ENCODE results near the gene DLK1. TPM values are rescaled to one million over a fixed set of nuclear protein-coding genes. Genes with fewer than 3 reads are reported as not detected.

The DLK1 gene
- total RNA-seq, 2 donors from 2014 or later = 26.2 to 33.0 TPM

- no peak for TF ChIP-seq POLR2A (IDR thresholded peaks at IDR 0.05)
- no peak for TF ChIP-seq CTCF (IDR thresholded peaks at IDR 0.05)
- Histone ChIP-seq H3K27me3 (no peaks in the 10 kb centered on the region), H3K4me3 (no peak overlapping the region), H3K27ac (no peak overlapping the region), H3K36me3 (replicated peaks in 1 of 2; ENCODE audit: insufficient read depth in 1 of 2, low read depth in 2 of 2) (no peaks in the 10 kb centered on the region), H3K4me1 (no peaks in the 10 kb centered on the region), H3K9me3 (no peaks in the 10 kb centered on the region)
- ATAC-seq (no peak), DNase-seq (no peak)
- intact Hi-C loops (cut with DNase I) = no loop called here
- 64 to 68% methylated on average over 4 of the region's 4 CpGs for WGBS, 2 donors
These were observed 43.4 kb downstream of the DLK1 start for GRCh38 chr14:100770046-100770445.

- ATAC-seq (no peak), DNase-seq (no peak)
- Histone ChIP-seq H3K36me3 (replicated peaks in 1 of 2; ENCODE audit: insufficient read depth in 1 of 2, low read depth in 2 of 2) (no peaks in the 10 kb centered on the region), H3K9me3 (no peaks in the 10 kb centered on the region), H3K27me3 (no peaks in the 10 kb centered on the region), H3K27ac (no peak overlapping the region), H3K4me3 (no peak overlapping the region), H3K4me1 (no peaks in the 10 kb centered on the region)
- 94% methylated on average over 5 of the region's 5 CpGs for WGBS, 2 donors
- intact Hi-C loops (cut with DNase I) = no loop called here
- TF ChIP-seq CTCF (IDR thresholded peaks at IDR 0.05) = no peak
- TF ChIP-seq POLR2A (IDR thresholded peaks at IDR 0.05) = no peak
These were observed 44.0 kb downstream of the DLK1 start for GRCh38 chr14:100770605-100771120.

DNA sequence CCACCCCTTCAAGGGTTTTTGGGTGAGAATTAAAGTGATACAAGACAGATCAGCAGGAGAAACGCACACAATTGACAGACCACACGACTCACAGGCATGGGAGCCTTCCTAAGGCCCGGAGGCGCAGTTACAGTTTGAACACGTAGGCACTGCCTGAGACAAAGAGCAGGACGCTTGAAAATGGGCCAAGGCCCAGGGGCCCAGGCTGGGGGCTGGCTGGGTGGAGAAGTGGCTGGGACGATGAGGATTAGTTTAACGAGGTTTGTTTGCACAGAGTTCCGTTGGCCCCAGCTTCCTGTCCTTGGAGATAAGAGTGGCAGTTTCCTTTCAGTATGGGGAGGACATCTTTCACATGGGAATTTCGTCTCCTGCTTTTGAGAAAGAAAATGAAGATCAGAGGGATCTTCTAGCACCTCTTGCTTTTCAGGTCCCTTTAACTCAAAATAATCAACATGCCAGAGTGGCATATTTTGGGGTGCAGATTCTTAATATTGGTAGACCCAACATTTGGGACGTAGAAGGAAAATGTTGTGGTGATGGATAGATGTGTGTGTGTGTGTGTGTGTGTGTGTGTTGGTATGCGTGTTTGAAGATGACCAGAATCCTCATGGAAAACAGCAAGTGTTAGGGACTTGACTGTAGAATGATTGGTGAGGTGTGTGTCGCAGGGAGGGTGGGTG, 44.6 kb downstream of the DLK1 start:
- Histone ChIP-seq H3K36me3 (replicated peaks in 1 of 2; ENCODE audit: insufficient read depth in 1 of 2, low read depth in 2 of 2) (no peaks in the 10 kb centered on the region), H3K27ac (no peak overlapping the region), H3K9me3 (no peaks in the 10 kb centered on the region), H3K4me3 (no peak overlapping the region), H3K4me1 (no peaks in the 10 kb centered on the region), H3K27me3 (no peaks in the 10 kb centered on the region)
- DNase-seq (no peak), ATAC-seq (no peak)
- WGBS, 2 donors = 62 to 71% methylated on average over 13 of the region's 13 CpGs
- intact Hi-C loops (cut with DNase I) = no loop called here
- TF ChIP-seq POLR2A (IDR thresholded peaks at IDR 0.05) (no peak), CTCF (IDR thresholded peaks at IDR 0.05) (no peak)

DNA sequence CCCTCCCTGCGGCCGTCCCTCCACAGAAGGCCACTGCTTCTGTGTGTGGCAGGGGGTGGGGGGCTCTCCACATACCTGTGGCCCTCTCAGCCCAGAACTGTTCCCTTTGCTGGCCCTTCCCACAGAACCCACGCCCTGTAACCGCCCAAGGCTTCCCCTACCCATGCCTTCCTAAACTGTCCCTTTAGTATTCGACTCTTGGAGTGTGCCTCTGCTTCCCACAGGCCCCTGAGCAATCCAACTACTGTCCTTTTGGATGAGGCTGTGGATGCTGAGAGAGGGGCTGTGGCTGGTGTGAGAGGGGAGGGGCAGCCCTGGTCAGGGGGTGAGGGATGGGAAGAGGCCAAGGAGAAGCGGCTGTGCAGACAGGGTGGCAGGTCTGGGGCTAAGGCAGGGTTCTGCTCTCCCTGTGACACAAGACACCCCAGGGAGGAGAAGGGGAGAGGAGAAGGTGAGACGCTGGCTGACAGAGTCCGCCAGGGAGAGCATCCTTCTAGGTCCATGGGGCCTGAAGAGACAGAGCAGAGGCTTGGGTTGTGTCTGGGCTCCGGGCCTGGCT, 46.0 kb downstream of the DLK1 start:
- Histone ChIP-seq H3K9me3 (no peaks in the 10 kb centered on the region), H3K27me3 (no peaks in the 10 kb centered on the region), H3K4me3 (no peak overlapping the region), H3K36me3 (replicated peaks in 1 of 2; ENCODE audit: insufficient read depth in 1 of 2, low read depth in 2 of 2) (no peaks in the 10 kb centered on the region), H3K4me1 (no peaks in the 10 kb centered on the region), H3K27ac (no peak overlapping the region)
- intact Hi-C loops (cut with DNase I) = no loop called here
- no peak for DNase-seq
- ATAC-seq = no peak
- TF ChIP-seq CTCF (IDR thresholded peaks at IDR 0.05) (no peak), POLR2A (IDR thresholded peaks at IDR 0.05) (no peak)
- WGBS, 2 donors = 85 to 87% methylated on average over 8 to 9 of the region's 9 CpGs

Data from body of pancreas (tissue), 4 donors.